AG04449 (cell line): ENCODE data around the gene RCOR3.

Experiments
- CTCF ChIA-PET: fragments of 350-600 bp; formaldehyde crosslinking; extraction: SDS; loops from one replicate; lab custom pipeline; 2021; ENCODE audit warnings: antibody characterized with exemption; lab: Yijun Ruan, JAX
- POLR2A ChIA-PET: fragments of 400-600, 350-600 bp; formaldehyde crosslinking; extraction: SDS; loops from one replicate; lab custom pipeline; 2020; ENCODE audit warnings: antibody characterized with exemption, inconsistent platforms; lab: Yijun Ruan, JAX
- DNase-seq: peaks from one replicate; pipeline ENCODE4 v3.0.0-alpha.2; 2010; ENCODE audit warnings: low read depth, low spot score
- H3K4me3 ChIP-seq: 2 replicates; pipeline ENCODE4 v1.5.1; 2011; ENCODE audit warnings: low read depth, mild to moderate bottlenecking, control low read depth, low read length
- TF ChIP-seq, protein P1 (sequence below): IDR thresholded peaks from one replicate; pipeline ENCODE4 v1.5.1; 2011; ENCODE audit warnings: mild to moderate bottlenecking, moderate library complexity, low read length, control low read depth, inconsistent platforms; ENCODE audit not compliant: insufficient read depth; ENCODE audit errors: missing control alignments

Gene RCOR3

DNA sequence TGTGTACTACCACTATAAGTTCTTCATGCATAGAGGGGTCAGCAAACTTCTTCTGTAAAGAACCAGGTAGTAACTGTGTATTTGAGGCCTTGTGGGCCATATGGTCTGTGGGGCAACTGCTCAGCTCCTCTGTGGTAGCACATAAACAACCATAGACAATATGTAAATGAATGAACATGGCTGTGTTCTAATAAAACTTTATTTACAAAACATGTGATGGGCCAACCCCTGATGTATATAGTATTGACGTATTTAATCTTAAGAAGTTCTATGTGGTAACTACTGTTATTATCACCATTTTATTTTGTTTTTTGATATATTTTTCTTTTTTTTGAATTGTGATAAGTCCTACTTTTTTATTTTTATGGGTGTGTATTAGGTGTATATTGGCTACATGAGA, 82.8 kb downstream of the RCOR3 start:
- H3K4me3 ChIP-seq, result no peak overlapping the region
- TF ChIP-seq, protein P1, sequence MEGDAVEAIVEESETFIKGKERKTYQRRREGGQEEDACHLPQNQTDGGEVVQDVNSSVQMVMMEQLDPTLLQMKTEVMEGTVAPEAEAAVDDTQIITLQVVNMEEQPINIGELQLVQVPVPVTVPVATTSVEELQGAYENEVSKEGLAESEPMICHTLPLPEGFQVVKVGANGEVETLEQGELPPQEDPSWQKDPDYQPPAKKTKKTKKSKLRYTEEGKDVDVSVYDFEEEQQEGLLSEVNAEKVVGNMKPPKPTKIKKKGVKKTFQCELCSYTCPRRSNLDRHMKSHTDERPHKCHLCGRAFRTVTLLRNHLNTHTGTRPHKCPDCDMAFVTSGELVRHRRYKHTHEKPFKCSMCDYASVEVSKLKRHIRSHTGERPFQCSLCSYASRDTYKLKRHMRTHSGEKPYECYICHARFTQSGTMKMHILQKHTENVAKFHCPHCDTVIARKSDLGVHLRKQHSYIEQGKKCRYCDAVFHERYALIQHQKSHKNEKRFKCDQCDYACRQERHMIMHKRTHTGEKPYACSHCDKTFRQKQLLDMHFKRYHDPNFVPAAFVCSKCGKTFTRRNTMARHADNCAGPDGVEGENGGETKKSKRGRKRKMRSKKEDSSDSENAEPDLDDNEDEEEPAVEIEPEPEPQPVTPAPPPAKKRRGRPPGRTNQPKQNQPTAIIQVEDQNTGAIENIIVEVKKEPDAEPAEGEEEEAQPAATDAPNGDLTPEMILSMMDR, result no peak
- POLR2A ChIA-PET, result no interaction called here
- CTCF ChIA-PET, result interaction anchor here (1.4 kb wide), 1 partner anchor 9 kb away, joined by 7 read pairs; no protein-coding TSS in a partner anchor
- no peak for DNase-seq

DNA sequence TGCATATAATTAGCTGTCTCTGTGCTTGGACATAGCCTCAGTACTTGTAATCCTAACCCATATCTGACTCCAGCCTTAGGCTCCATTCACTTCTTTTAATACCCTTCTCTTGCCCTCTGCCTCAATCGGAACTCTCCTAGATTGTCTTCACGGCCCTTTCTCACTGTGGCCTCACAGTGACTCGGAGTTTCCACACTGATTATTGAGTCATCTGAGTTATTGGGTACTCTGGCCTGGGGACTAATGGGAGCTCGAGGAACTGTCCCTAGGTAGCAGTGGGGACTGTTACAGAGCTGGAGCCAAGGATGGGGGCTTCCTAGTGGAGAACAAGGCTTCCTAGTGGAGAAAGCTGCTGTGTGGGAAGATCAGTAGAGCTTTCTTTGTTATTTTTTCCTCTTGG, 84.4 kb downstream of the RCOR3 start:
- DNase-seq, result no peak
- ChIA-PET POLR2A (no interaction called here), CTCF (interaction anchor here (0.6 to 2.3 kb wide), 4 partner anchors 11 to 311 kb away, joined by 3 to 8 read pairs (median 4); no protein-coding TSS in a partner anchor)
- H3K4me3 ChIP-seq, result no peak overlapping the region
- TF ChIP-seq, protein P1, result no peak

DNA sequence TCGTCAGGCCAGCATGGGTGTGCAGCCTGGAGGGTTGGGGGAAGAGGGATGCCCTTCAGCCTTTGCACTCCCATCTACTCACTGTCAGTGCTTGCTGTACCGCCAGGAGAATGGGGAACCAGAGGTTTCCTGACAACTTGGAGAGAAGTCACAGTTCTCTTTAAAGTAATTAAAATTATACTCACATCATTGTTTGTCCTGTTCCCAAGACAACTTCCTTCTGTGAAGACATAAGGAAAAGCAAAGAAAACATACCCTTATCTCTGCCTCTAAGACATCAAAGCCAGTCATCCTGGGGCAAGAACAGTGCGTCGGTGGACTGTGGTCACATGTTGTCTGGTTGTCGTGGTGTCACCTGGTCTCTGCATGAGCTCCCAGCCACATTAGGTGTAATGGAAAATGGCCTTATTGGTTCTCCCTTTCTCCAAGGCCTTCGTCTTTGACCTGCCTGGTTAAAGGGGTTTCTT, 85.0 kb downstream of the RCOR3 start:
- TF ChIP-seq, protein P1, result no peak
- ChIA-PET POLR2A (no interaction called here), CTCF (interaction anchor here (0.9 to 2.3 kb wide), 4 partner anchors 11 to 311 kb away, joined by 3 to 8 read pairs (median 4); no protein-coding TSS in a partner anchor)
- DNase-seq, result no peak
- H3K4me3 ChIP-seq, result no peak overlapping the region

DNA sequence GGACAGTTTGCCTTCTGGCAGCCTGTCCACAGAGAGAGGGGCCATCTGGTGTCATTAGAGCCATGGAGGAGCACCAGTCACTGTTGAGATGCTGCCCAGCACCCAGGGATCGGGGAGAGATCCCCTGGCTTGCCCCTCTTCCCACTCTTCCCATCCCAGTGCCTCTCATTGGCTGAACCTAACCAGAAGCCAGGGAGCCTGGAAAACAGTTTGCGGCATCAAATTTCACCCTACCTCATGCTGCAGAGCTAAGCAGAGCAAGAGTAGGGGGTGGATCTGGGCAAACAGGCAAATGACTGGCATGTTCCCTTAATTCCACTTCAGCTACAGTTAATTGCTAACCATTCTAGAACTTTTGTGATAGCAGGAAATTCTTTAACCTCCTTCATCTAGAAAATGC, 86.6 kb downstream of the RCOR3 start:
- CTCF ChIA-PET, result interaction anchor here (1.9 kb wide), 1 partner anchor 125 kb away, joined by 4 read pairs; no protein-coding TSS in a partner anchor
- TF ChIP-seq, protein P1, result no peak
- no peak for DNase-seq
- POLR2A ChIA-PET, result no interaction called here
- no peak overlapping the region for H3K4me3 ChIP-seq

DNA sequence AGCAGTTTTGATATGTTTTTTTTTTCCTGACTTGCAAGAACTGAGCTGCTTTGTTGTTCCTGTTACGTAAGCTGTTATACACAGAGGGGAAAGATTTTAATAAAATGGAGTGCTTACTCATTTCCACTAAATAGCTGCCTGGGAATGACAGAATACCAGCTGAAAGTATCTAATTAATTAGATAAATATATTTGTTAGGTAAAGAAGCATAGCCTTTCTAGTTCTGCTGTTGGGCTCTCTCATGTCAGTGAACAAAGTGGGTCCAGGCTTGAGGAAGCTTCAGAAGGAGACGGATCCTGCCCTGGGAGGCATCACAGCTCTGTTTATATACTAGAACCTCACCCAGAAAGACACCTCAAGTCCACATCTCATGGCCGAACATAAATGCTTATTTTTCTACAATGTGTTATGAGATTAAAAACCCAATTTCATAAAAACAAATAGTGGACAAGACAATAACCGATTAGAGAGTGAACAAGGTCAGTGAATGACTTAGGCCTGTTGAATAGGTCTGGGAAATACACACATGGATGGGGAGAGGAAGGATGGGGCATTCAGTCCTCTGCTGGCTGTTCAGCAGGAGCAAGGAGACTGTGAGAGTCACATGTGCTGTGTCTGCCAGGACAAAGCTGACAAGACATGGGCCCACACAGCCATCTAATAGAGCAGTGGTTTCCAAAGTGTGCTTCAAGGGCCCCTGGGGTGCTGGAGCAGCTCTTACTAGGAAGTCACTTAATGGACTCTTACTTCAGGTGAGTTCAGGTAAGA, 88.1 kb downstream of the RCOR3 start:
- ChIA-PET CTCF (interaction anchor here (0.8 to 2.5 kb wide), 7 partner anchors 9 to 167 kb away, joined by 3 to 11 read pairs (median 4); no protein-coding TSS in a partner anchor), POLR2A (interaction anchor here (0.6 kb wide), 1 partner anchor 1004 kb away, joined by 3 read pairs; no protein-coding TSS in a partner anchor)
- TF ChIP-seq, protein P1, result no peak
- DNase-seq, result no peak
- H3K4me3 ChIP-seq, result no peak overlapping the region

DNA sequence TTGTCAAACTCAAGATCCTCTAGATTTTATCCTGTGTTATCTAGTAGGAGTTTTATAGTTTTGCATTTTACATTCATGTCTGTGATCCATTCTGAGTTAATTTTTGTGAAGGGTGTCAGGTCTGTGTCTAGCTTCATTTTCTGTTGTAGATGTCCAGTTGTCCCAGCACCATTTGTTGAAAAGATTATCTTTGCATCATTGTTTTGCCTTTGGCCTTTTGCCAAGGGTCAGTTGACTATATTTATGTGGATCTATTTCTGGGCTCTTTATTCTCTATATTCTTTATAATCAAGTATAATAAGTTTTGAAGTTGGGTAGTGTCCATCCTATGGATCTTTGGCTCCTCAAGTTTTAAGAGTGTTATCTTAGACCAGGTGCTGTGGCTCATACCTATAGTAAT, 89.4 kb downstream of the RCOR3 start:
- ChIA-PET CTCF (interaction anchor here (1.3 to 2.5 kb wide), 2 partner anchors 8 to 25 kb away, joined by 4 to 11 read pairs; no protein-coding TSS in a partner anchor), POLR2A (no interaction called here)
- TF ChIP-seq, protein P1, result no peak
- no peak for DNase-seq
- no peak overlapping the region for H3K4me3 ChIP-seq
